ENCODE measurements around the gene TMEM127.
A peak's percentile ranks its signal among the peaks of the same experiment; 100 is the strongest.
"Not testable (repeated sequence)": the region's sequence is repeated elsewhere in the genome, so short reads cannot be mapped to it uniquely, and the experiment has no call there.

Gene TMEM127

GRCh38 chr2:96240341-96241038 is 25.3 kb downstream of the TMEM127 start:
- DNase-seq, result no peak

- DNase-seq, result no peak
Measured at GRCh38 chr2:96239745-96240264, 26.0 kb downstream of the TMEM127 start.

- DNase-seq, result no peak
Measured at GRCh38 chr2:96239091-96239490, 26.7 kb downstream of the TMEM127 start.

GRCh38 chr2:96238266-96238665 is 27.5 kb downstream of the TMEM127 start:
- DNase-seq, result no peak

GRCh38 chr2:96236882-96237281 is 28.9 kb downstream of the TMEM127 start:
- no peak for DNase-seq

GRCh38 chr2:96233880-96234316 is 31.9 kb downstream of the TMEM127 start:
- DNase-seq, result no peak

GRCh38 chr2:96233436-96233835 is 32.4 kb downstream of the TMEM127 start:
- DNase-seq, result no peak

GRCh38 chr2:96231316-96231715 is 34.5 kb downstream of the TMEM127 start:
- no peak for DNase-seq

GRCh38 chr2:96225016-96225533 is 40.7 kb downstream of the TMEM127 start:
- DNase-seq, result no peak

GRCh38 chr2:96221106-96221505 is 44.7 kb downstream of the TMEM127 start:
- not testable (repeated sequence) for DNase-seq

- not testable (repeated sequence) for DNase-seq
Measured at GRCh38 chr2:96219959-96220358, 45.8 kb downstream of the TMEM127 start.

- no peak for DNase-seq
Measured at GRCh38 chr2:96218508-96219131, 47.2 kb downstream of the TMEM127 start.

GRCh38 chr2:96214554-96214953 is 51.2 kb downstream of the TMEM127 start:
- no peak for DNase-seq

GRCh38 chr2:96213379-96213778 is 52.4 kb downstream of the TMEM127 start:
- no peak for DNase-seq

- no peak for DNase-seq
Measured at GRCh38 chr2:96212339-96212738, 53.5 kb downstream of the TMEM127 start.

GRCh38 chr2:96209729-96210085 is 56.1 kb downstream of the TMEM127 start:
- no peak for DNase-seq

GRCh38 chr2:96209011-96209728 is 56.6 kb downstream of the TMEM127 start:
- no peak for DNase-seq

GRCh38 chr2:96208143-96209010 is 57.4 kb downstream of the TMEM127 start, which contains the start of gene STARD7:
Gene STARD7, minus strand, starts transcription at chr2:96208827. Its CDS starts 393 bp downstream, at chr2:96208434.
- DNase-seq, result peak; percentile 98

- DNase-seq, result no peak
Measured at GRCh38 chr2:96207774-96208142, 58.0 kb downstream of the TMEM127 start.

GRCh38 chr2:96207073-96207773 is 58.6 kb downstream of the TMEM127 start:
- DNase-seq, result peak; percentile 7

GRCh38 chr2:96205888-96206287 is 59.9 kb downstream of the TMEM127 start:
- no peak for DNase-seq
